Glutamatergic neuron (in vitro differentiated cells): Measurements from ENCODE around the gene RPTN. TPM values are rescaled to one million over a fixed set of nuclear protein-coding genes. Genes with fewer than 3 reads are reported as not detected.

Source experiments
- DNase-seq: peaks from one replicate; pipeline ENCODE4 v3.0.0; 2022
- H3K27ac Mint-ChIP-seq: one replicate; pipeline ENCODE4 v1.8.0; 2020; ENCODE audit warnings: mild to moderate bottlenecking, mixed read lengths, inconsistent platforms; ENCODE audit not compliant: unreplicated experiment
- H3K27me3 Mint-ChIP-seq: one replicate; pipeline ENCODE4 v1.8.0; 2020; ENCODE audit warnings: mild to moderate bottlenecking, moderate library complexity, mixed read lengths, inconsistent platforms; ENCODE audit not compliant: unreplicated experiment
- H3K36me3 Mint-ChIP-seq: one replicate; pipeline ENCODE4 v1.8.0; 2020; ENCODE audit warnings: mild to moderate bottlenecking, mixed read lengths, inconsistent platforms; ENCODE audit not compliant: unreplicated experiment
- H3K4me1 Mint-ChIP-seq: one replicate; pipeline ENCODE4 v1.8.0; 2020; ENCODE audit warnings: mild to moderate bottlenecking, low read depth, mixed read lengths, inconsistent platforms; ENCODE audit not compliant: unreplicated experiment
- H3K4me3 Mint-ChIP-seq: one replicate; pipeline ENCODE4 v1.8.0; 2020; ENCODE audit warnings: mild to moderate bottlenecking, mixed read lengths, inconsistent platforms; ENCODE audit not compliant: unreplicated experiment
- H3K9me3 Mint-ChIP-seq: one replicate; pipeline ENCODE4 v1.8.0; 2020; ENCODE audit warnings: mild to moderate bottlenecking, moderate library complexity, mixed read lengths, inconsistent platforms; ENCODE audit not compliant: unreplicated experiment
- CTCF ChIP-seq: fragments of 200-600 bp; sonication (generic); IDR thresholded peaks from one replicate; pipeline ENCODE4 v1.5.0; 2021; ENCODE audit not compliant: partially characterized antibody, unreplicated experiment
- total RNA-seq: library from RNA; stranded (reverse); fragmentation: NEBNext Ultra II Directional; extraction: Animal tissue kit (Norgen Biotek cat#: 25700); gene quantifications from one replicate; pipeline ENCODE4 v1.2.1, GENCODE V29; 2021; ENCODE audit not compliant: unreplicated experiment

Gene RPTN
- total RNA-seq, 1 donor from 2014 or later: not detected

DNA sequence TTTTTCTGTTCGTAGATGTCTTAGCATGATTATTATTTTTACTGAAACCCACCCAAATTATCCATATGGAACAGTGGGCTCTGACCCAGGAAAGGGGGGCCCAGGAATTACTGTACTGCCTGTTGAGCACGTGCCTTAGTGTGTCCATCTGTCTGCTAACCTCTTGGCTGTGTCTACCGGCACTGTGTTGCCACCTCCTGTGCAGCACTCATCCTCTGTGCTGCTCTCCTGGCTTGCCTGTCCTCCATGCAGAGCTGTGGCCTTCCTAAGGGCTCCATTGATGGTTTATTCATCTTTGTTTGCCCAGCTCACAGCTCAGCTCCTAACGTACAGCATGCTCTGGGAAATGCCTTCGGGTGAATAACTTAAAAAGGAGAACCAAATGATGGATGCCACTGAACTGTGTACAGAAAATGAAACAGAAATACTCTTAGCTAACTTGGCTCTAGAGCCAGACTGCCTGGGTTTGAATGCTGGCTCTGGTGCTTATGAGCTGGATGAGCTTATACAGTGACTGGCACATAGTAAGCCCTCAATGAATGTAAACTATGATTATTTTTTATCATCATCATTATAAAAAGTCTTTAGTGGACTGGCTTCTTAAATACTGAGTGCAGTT lies 11.4 kb upstream of the RPTN start:
- no peaks in the 10 kb centered on the region for H3K4me1 Mint-ChIP-seq
- H3K36me3 Mint-ChIP-seq: no peaks in the 10 kb centered on the region
- no peaks in the 10 kb centered on the region for H3K27me3 Mint-ChIP-seq
- H3K4me3 Mint-ChIP-seq: no peak overlapping the region
- H3K9me3 Mint-ChIP-seq: no peaks in the 10 kb centered on the region
- DNase-seq: no peak
- TF ChIP-seq CTCF: no peak
- H3K27ac Mint-ChIP-seq: no peak overlapping the region

- Mint-ChIP-seq H3K36me3 (no peaks in the 10 kb centered on the region), H3K9me3 (no peaks in the 10 kb centered on the region), H3K4me3 (no peak overlapping the region), H3K27me3 (no peaks in the 10 kb centered on the region), H3K4me1 (no peaks in the 10 kb centered on the region), H3K27ac (no peak overlapping the region)
- no peak for DNase-seq
- no peak for TF ChIP-seq CTCF
These were observed 10.5 kb upstream of the RPTN start for GRCh38 chr1:152169366-152170025.

GRCh38 chr1:152168535-152168868 lies 9.5 kb upstream of the RPTN start:
- Mint-ChIP-seq H3K27ac (no peak overlapping the region), H3K4me1 (no peaks in the 10 kb centered on the region), H3K27me3 (no peaks in the 10 kb centered on the region), H3K9me3 (no peaks in the 10 kb centered on the region), H3K4me3 (no peak overlapping the region), H3K36me3 (no peaks in the 10 kb centered on the region)
- TF ChIP-seq CTCF: no peak
- no peak for DNase-seq

DNA sequence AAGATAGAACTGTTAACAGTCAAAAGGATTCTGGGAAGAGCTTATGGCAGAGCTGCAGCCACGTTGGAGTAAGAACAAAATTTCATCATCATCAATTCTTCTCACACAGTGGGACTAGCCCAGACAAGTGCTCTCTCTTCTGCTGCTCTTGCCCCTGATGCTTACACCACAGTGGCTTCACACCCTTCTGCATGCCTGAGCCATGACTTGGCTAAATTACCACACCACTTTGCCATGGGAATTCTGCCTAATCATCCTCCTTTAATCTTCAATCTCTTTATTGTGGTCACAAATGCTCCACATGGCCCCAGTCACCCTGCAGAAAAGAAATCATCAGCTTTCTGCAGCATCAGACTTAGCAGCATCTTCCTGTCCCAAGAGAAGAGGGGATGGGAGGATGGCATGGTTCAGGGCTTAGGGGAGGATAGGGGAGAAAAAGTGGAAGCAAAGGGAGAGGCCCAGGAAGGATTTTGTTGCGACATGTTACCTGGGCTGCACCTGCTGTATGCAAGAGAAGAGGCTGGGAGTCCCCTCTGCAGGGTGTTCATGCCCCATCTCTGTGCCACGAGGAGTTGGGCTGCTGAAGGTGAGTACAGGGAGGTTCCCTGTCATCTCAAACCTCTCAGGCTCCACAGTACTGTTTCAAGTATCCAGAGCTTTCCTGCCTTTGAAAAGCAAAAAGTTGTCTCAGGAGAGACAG lies 9.0 kb upstream of the RPTN start:
- no peak for TF ChIP-seq CTCF
- Mint-ChIP-seq H3K9me3 (no peaks in the 10 kb centered on the region), H3K36me3 (no peaks in the 10 kb centered on the region), H3K4me3 (no peak overlapping the region), H3K4me1 (no peaks in the 10 kb centered on the region), H3K27ac (no peak overlapping the region), H3K27me3 (no peaks in the 10 kb centered on the region)
- no peak for DNase-seq

DNA sequence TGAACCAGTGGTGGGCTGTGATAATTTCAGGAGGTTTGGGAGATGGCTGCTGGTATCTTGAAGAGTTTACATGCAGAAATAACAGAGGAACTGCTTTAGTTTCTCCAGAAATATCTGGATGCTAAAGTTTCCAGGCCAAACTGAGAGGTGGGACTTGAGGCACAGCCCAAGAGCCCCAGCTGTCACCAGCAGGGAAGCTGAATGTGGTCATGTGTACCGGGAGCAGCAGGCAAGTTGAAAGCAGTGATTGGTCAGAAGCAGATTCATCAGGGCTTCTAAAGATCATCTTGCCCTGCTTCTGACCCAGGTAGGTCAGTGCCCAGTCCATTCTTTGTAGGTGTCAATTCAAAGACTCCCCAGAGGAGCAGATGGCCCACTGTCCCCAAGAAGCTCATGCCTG lies 7.9 kb upstream of the RPTN start:
- no peaks in the 10 kb centered on the region for H3K4me1 Mint-ChIP-seq
- H3K36me3 Mint-ChIP-seq: no peaks in the 10 kb centered on the region
- no peak overlapping the region for H3K27ac Mint-ChIP-seq

More for the DNA sequence above, 7.9 kb upstream of the RPTN start:
- Mint-ChIP-seq H3K27me3 (no peaks in the 10 kb centered on the region), H3K9me3 (no peaks in the 10 kb centered on the region), H3K4me3 (no peak overlapping the region)
- no peak for TF ChIP-seq CTCF
- no peak for DNase-seq
